GM18505 (cell line): Measurements from ENCODE around the gene PCDHB1.

ENCODE experiments used
- ATAC-seq: cut with Tn5 transposase; IDR thresholded peaks from one replicate; pipeline ENCODE4 v1.9.1; 2021; ENCODE audit not compliant: unreplicated experiment
- POLR2A ChIP-seq: IDR thresholded peaks from 4 replicates; pipeline ENCODE4 v1.6.1; 2011; ENCODE audit warnings: borderline replicate concordance; ENCODE audit not compliant: insufficient read depth, insufficient read length; ENCODE audit errors: extremely low read depth

PCDHB1 gene

GRCh38 chr5:141105350-141105749 lies 54.2 kb downstream of the PCDHB1 start:
- ATAC-seq: no peak
- TF ChIP-seq POLR2A: no peak
